DND-41 (cell line): ENCODE results near the gene PLD1.

Source experiments
- ATAC-seq: fragments of 200-7000 bp; cut with Tn5 transposase; 3 replicates; pipeline ENCODE4 v1.9.1; 2021; ENCODE audit warnings: low read depth; ENCODE audit not compliant: insufficient read depth
- DNase-seq: peaks from one replicate; pipeline ENCODE4 v3.0.0-alpha.2; 2020
- H2AFZ ChIP-seq: 2 replicates; pipeline ENCODE4 v1.6.0; 2012; ENCODE audit warnings: low read depth, low read length
- H3K27ac ChIP-seq: 2 replicates; pipeline ENCODE4 v1.5.1; 2012; ENCODE audit warnings: low read length, inconsistent platforms
- H3K27me3 ChIP-seq: fragments of 200-600 bp; sonication (generic); 2 replicates; pipeline ENCODE4 v1.6.0; 2012; ENCODE audit warnings: low read length, mild to moderate bottlenecking, inconsistent platforms; ENCODE audit not compliant: insufficient read depth, poor library complexity
- H3K36me3 ChIP-seq: 2 replicates; pipeline ENCODE4 v1.5.1; 2012; ENCODE audit warnings: low read length, inconsistent platforms; ENCODE audit not compliant: insufficient read depth
- H3K4me1 ChIP-seq: 2 replicates; pipeline ENCODE4 v1.5.1; 2012; ENCODE audit warnings: mild to moderate bottlenecking, low read length; ENCODE audit not compliant: insufficient read depth
- H3K4me2 ChIP-seq: 2 replicates; pipeline ENCODE4 v1.6.0; 2012; ENCODE audit warnings: mild to moderate bottlenecking, moderate library complexity, low read length, inconsistent platforms; ENCODE audit not compliant: insufficient read depth
- H3K4me3 ChIP-seq, 2 experiments: fragments of 200-600 bp in 1 of 2; shearing (Covaris generic) in 1 of 2; 2 replicates each; pipeline ENCODE4 v1.5.1; 2012 to 2016; ENCODE audit warnings: inconsistent platforms in 2 of 2, low read length in 2 of 2, mild to moderate bottlenecking in 2 of 2, low read depth in 1 of 2, moderate library complexity in 1 of 2
- H3K79me2 ChIP-seq: 2 replicates; pipeline ENCODE4 v1.6.0; 2012; ENCODE audit warnings: low read length, inconsistent platforms; ENCODE audit not compliant: insufficient read depth
- H3K9ac ChIP-seq: 2 replicates; pipeline ENCODE4 v1.6.0; 2012; ENCODE audit warnings: low read depth, mild to moderate bottlenecking, inconsistent platforms, low read length, moderate library complexity
- H3K9me3 ChIP-seq: 2 replicates; pipeline ENCODE4 v1.5.1; 2012; ENCODE audit warnings: low read length, moderate library complexity, mild to moderate bottlenecking, inconsistent platforms; ENCODE audit not compliant: insufficient read depth, severe bottlenecking
- H4K20me1 ChIP-seq: 2 replicates; pipeline ENCODE4 v1.6.0; 2012; ENCODE audit warnings: low read length; ENCODE audit not compliant: insufficient read depth
- CTCF ChIP-seq: IDR thresholded peaks from 2 replicates; pipeline ENCODE4 v1.5.1; 2012; ENCODE audit warnings: borderline replicate concordance, low read length, moderate library complexity, mild to moderate bottlenecking; ENCODE audit not compliant: poor library complexity, severe bottlenecking; ENCODE audit errors: extremely low read depth
- EZH2 ChIP-seq: IDR thresholded peaks from 3 replicates; pipeline ENCODE4 v1.6.1; 2012; ENCODE audit warnings: borderline replicate concordance, low read depth, mild to moderate bottlenecking, moderate library complexity, low read length, inconsistent platforms; ENCODE audit not compliant: severe bottlenecking

The PLD1 gene

GRCh38 chr3:171684221-171684620 lies 126.1 kb downstream of the PLD1 start:
- Histone ChIP-seq H3K27ac (no peak overlapping the region), H3K79me2 (no peaks in the 10 kb centered on the region)

GRCh38 chr3:171682743-171683142 lies 127.5 kb downstream of the PLD1 start:
- Histone ChIP-seq H3K9ac (no peak overlapping the region), H3K4me2 (no peak overlapping the region)

More at GRCh38 chr3:171684221-171684620, 126.1 kb downstream of the PLD1 start:
- Histone ChIP-seq H3K4me3 (no peak overlapping the region), H3K9ac (no peak overlapping the region), H3K4me2 (no peak overlapping the region), H2AFZ (no peak overlapping the region), H3K4me1 (no peaks in the 10 kb centered on the region), H3K9me3 (no peaks in the 10 kb centered on the region), H4K20me1 (no peaks in the 10 kb centered on the region), H3K36me3 (no peaks in the 10 kb centered on the region), H3K27me3 (peaks cover 8% of the 10 kb centered on the region)
- TF ChIP-seq CTCF, result no peak
- TF ChIP-seq EZH2, result no peak
- DNase-seq, result no peak
- ATAC-seq, result no peak

DNA sequence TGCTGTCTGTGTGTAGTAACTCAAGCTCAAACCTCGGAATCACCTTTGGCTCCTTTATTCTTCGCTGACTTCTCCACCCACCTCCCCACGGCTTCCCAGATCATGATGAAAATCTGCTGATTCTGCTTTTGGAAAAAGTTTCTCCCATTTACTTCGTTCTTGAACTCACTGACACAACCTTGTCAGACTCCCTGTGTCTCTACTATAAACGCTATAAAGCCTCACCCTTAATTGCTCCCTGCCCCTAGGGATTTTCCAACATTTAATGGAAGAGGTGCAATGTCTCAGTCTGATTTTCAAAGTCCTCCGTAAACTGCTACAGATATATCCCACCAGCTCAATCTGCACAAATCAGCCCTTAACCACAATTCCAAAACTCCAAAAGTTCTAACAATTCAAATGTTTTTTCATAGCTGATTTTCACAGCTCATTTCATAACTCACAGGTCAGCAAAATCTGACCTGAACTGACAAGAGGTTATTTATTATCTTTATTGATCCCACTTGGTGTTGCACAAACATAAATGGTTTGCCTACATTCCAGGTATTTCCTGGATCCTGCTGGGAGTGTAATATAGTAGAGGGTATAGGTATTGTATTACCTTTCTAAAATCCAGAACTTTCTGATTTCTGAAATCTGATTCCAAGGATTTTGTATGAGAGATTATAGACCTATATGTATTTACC lies 129.4 kb downstream of the PLD1 start:
- H2AFZ ChIP-seq, result no peak overlapping the region
- H3K9me3 ChIP-seq, result no peaks in the 10 kb centered on the region
- H3K4me1 ChIP-seq, result no peaks in the 10 kb centered on the region
- H3K36me3 ChIP-seq, result no peaks in the 10 kb centered on the region
- H3K79me2 ChIP-seq, result no peaks in the 10 kb centered on the region
- H4K20me1 ChIP-seq, result no peaks in the 10 kb centered on the region
- peaks cover 8% of the 10 kb centered on the region for H3K27me3 ChIP-seq
- no peak overlapping the region for H3K9ac ChIP-seq
- no peak overlapping the region for H3K4me3 ChIP-seq
- TF ChIP-seq EZH2 (no peak), CTCF (no peak)
- no peak overlapping the region for H3K27ac ChIP-seq
- ATAC-seq (no peak), DNase-seq (no peak)
- no peak overlapping the region for H3K4me2 ChIP-seq

More at GRCh38 chr3:171682743-171683142, 127.5 kb downstream of the PLD1 start:
- Histone ChIP-seq H3K27me3 (peaks cover 8% of the 10 kb centered on the region), H3K4me3 (no peak overlapping the region), H3K27ac (no peak overlapping the region), H3K9me3 (no peaks in the 10 kb centered on the region), H4K20me1 (no peaks in the 10 kb centered on the region), H3K4me1 (no peaks in the 10 kb centered on the region), H3K79me2 (no peaks in the 10 kb centered on the region), H2AFZ (no peak overlapping the region), H3K36me3 (no peaks in the 10 kb centered on the region)
- no peak for ATAC-seq
- no peak for TF ChIP-seq CTCF
- TF ChIP-seq EZH2, result no peak
- DNase-seq, result no peak
